GM18508 (cell line): ENCODE results near the gene COX8C.
"Not testable (repeated sequence)": the region's sequence is repeated elsewhere in the genome, so short reads cannot be mapped to it uniquely, and the experiment has no call there.

ENCODE experiments used
- ATAC-seq: cut with Tn5 transposase; IDR thresholded peaks from one replicate; pipeline ENCODE4 v1.9.1; 2021; ENCODE audit warnings: moderate number of reproducible peaks; ENCODE audit not compliant: insufficient read depth, unreplicated experiment

The COX8C gene

GRCh38 chr14:93354873-93355272 is 7.9 kb downstream of the COX8C start:
- ATAC-seq = not testable (repeated sequence)

- no peak for ATAC-seq
These were observed 22.2 kb downstream of the COX8C start for GRCh38 chr14:93368996-93369712.

DNA sequence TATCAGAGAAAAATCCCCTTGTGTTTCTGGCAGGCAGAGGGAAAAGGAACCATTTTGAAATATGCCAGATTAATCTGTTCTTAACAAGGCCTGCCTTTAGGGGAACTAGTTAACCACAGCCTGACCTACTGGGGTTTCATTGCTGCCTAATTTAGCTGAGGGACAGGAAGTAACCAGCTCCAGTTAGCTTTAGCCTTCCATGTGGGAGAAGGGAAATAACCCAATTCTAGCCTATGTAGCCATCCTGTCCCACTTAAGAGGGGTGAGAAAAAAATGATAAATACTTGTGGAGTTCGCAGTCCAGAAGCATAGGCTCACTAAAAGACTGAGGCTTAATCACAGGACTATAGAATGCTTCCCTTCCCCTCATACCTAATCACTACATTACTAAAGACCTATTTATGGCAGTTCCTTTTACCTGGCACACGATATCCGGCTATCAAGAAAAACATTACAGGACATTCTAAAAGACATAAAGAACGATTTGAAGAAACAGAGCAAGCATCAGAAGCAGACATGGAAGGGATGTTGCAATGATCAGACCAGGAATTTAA is 22.8 kb downstream of the COX8C start:
- peak; percentile 65 for ATAC-seq

DNA sequence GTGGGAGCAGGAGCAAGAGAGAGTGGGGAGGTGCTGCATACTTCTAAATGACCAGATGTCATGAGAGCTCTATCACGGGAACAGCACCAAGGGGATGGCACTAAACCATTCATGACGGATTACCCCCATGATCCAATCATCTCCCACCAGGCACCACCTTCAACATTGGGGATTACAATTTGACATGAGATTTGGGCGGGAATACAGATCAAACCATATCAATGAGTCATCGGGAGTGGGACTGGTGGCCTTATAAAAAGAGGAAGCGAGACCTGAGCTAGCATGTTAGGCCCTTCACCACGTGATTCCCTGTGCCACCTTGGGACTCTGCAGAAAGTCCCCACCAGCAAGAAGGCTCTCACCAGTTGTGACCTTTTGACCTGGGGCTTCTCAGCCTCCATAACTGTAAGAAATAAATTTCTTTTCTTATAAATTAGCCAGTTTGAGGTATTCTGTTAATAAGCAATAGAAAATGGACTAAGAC is 28.7 kb downstream of the COX8C start:
- ATAC-seq = peak; percentile 89

DNA sequence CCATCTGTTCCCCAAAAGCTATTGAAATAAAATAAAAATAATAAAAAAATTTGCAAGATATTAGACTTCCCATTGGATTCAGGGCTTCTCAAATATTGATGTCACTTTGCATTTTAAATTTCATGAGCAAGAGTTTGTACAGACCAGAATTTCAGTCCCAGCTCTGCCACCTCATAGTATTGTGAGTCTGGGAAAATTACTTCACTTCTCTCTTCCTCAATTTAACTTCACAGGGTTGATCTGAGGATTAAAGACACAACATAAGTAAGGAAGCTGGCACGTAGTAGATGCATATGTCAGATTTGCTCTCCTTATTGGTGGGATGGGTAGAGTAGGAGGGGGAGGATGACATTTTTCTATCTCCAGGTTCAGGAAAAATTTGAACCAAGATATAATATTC is 32.8 kb downstream of the COX8C start:
- no peak for ATAC-seq

DNA sequence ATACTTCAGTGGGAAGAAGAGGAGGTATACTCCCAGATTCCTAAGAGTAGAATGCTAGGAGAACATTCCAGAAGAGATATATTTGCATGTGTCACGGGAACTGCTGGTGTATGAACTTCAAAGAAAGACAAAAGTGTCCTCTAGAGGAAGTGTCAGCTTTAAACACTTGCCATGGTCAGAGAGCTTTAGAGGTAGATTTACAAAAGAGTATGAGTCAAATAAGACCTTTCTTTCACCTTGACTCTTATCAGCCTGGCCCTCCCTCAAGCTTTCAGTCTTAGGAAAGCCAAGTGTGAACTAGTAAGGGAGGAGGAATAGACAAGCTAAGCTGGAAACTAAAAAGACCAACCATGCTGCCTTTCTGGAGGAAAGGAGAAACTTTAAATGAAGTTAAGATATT is 34.7 kb downstream of the COX8C start:
- no peak for ATAC-seq

DNA sequence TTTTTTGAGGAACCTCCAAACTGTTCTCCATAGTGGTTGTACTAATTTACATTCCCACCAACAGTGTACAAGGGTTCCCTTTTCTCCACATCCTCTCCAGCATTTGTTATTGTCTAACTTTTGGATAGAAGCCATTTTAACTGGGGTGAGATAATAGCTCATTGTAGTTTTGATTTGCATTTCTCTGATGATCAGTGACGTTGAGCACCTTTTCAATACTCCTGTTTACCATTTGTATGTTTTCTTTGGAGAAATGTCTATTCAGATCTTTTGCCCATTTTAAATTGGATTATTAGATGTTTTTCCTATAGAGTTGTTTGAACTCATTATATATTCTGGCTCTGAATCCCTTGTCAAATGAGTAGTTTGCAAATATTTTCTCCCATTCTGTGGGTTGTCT is 37.3 kb downstream of the COX8C start:
- not testable (repeated sequence) for ATAC-seq

- ATAC-seq = no peak
These were observed 48.2 kb downstream of the COX8C start for GRCh38 chr14:93395231-93395630.

GRCh38 chr14:93396456-93396855 is 49.5 kb downstream of the COX8C start:
- ATAC-seq = no peak
